Activated CD4-positive, alpha-beta T cell treated with anti-CD3 and anti-CD28 coated beads for 48 hours (primary cell): ENCODE data around the gene COBL.

Experiments
- DNase-seq: peaks from one replicate; pipeline ENCODE4 v3.0.0-alpha.2; 2020

COBL gene

DNA sequence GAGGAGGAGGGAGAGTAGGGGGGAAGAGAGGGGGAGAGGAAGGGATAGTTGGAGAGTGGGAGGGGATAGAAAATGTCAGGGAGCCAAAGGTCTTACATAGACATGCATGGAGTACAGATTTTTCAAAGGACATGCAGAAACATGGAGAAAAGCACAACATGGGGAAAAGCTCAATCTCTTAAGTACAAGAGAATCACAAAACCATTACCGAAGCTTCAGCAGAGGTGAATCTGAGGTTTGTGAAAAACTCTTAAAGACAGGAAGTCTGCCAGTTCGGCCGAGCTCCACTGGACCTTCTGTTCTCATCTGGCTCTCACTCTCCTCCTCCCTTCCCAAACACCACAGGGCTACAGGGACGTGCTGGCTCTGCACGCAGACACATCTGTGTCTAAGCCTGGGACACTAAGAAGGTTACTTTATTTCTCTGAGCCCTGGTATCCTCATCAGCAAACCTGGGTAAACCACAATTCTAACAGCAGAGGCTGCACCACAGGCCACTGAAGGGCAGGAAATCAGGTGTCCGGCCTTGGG is 133.9 kb downstream of the COBL start:
- no peak for DNase-seq

DNA sequence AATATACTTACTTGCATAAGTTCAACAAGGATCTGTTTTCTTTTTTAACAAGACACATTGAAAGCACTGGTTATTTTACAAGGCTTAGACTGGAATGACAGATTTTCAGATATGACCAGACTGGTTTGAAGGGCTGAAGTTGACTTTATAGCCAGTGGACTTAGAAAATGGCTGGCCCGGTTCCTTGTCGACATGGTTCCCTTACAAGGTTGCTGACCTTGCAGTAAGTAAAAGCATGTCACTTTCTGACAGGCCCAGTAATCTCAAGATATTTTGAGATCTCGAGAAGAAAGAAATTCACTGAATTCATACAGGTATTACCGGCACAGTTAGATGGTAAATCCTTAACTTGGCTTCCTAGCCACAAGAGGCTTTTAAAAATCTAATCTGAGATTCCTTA is 136.5 kb downstream of the COBL start:
- no peak for DNase-seq

DNA sequence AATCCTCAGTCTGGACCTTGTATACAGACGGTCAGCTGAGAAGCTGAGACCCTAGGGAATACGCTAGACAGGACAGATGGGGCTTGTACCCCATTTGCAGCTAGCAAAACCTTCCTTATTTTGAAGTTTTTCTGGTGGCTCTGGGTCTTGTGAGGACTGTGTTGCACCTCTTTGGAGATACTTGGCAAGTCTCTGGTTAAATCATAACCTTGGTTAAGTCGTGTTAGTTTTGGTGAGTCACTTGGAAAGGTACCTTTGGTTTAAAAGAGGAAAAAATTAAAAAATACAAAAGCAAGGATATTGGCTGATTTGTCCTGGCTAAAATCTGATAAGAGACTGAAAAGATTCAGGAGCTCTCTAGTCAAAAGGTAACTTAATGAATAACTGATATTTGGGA is 140.6 kb downstream of the COBL start:
- DNase-seq, result no peak

DNA sequence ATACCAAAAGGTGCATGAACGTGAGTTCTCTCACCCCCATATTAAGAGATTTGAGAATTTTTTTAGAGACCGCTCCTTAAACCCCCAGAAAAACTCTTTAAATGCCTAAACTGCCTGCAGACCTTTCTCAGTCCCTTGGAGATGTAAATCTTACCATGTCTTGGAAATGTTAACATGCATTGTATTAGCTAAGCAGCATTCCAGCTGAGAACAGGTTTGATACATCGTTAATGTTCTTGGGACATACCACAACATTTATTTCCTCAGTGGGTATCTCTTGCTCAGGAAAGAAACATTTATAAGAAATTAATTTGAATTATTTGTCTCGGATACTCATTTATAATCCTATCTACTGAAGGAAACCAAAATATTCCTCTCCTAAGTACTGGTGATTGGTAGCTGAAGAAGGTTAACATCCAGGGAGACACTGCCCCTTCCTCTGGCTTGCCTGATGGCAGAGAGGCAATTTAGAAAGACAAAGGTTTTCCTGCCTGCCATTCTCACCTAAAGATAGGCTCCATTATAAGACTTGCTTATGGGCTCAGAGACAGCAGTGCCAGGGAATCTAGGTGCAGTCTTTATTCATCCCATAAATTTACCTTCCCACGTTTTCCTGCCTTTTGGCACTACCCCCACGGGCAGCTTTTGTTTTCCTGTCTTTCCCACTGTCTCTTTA is 141.2 kb downstream of the COBL start:
- DNase-seq, result no peak

DNA sequence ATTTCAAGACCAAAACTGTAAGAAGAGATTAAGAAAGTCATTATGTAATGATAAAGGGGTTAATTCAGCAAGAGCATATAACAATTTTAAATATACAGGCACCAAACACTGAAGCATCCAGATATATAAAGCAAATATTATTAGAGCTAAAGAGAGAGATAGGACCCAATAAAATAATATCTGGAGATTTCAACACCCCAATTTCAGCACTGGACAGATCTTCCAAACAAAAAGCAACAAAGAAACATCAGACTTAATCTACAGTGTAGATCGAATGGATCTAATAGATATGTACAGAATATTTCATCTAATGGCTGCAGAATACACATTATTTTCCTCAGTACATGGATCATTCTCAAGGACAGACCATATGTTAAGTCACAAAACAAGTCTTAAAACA is 151.3 kb downstream of the COBL start:
- DNase-seq, result no peak

DNA sequence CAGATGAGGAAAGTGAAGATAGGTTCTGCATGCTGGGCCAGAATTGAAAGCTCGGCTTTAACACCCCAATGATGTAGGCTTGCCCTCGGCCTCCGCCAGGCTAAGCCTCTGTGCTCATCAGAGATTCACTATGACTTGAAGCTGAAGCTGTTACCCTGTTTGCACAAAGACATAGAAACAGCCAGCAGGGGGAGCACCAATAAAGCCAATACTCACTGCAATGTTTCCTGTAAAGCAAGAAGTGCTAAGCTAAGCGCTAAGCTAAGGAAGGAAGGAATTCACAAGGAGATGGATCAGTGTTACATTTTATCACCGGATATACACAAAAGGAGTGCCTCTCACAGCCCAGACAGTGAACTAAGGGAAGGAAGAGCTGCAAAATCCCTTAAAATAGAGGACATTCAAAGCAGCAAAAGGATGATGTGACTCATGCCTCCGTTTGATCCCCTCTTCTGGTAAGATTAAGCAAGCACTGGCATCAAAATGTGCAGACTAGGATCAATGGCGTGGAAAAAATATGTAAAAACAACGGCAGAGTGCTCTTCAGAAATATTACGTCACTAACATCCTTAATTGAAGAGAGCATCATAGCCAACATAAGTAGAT is 153.8 kb downstream of the COBL start:
- peak; percentile 85 for DNase-seq

DNA sequence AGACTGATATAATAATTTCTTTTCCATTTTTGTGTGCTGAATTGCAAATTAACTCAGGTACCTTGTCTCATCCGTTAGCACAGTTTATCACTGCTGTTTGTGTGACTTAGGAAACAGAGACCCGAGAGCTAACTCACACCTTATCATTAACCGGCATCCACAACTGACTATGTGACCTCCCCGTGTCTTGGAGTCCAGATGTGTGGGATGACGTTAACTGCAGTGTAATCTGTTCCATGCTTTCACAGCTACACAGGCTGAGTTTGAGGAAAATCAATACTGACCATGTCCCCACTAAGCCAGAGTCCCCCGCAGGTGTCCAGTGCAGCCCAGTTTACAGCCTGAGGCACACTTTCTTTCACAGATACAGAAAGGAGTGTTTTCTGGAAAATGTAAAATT is 154.7 kb downstream of the COBL start:
- no peak for DNase-seq

DNA sequence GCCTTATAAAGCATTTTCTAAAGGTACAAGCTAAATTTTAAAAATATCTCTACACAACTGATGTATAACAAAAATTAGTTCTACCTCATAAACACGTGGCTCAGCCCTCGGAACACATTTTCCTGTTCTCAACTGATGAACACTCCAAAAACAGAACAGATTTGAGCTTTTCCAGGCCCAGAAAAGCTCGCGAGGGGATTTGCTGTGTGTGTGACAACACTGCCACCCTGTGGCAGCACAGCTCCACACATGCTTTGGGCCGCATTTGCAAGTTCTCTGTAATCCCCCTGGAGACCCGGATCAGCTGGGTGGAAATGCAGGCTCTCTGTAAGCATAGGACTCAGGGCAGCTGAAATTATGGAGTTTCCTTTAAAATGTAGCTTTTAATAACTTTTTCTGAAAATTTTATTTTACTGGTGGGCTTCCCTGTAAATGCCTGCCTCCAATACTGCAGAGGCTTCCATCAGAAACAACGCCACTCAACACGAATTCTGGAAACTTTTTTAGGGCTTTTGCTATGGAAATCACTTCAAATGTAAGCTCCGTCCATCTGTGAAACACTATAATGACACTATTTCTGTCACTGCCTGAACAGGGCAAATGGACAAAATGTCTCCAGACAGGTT is 155.5 kb downstream of the COBL start:
- DNase-seq, result peak; percentile 66

DNA sequence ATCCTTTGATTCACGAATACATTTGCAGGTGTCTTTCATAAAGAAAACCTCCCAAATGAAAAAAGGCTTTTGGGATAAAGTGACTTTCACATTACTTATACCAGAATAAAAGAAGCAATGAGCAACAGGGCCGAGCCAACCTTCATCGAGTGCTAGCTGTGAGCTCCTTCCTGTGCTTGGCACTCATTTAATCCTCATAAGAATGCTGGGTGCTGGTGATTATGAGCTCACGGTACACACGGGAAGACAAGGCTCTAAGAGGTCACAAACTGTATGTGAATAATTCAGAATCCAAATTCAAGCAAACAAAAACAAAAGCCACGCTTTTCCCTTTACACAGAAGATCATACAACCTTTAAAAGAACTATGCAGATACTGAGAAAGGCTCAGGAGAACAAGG is 156.2 kb downstream of the COBL start:
- no peak for DNase-seq

DNA sequence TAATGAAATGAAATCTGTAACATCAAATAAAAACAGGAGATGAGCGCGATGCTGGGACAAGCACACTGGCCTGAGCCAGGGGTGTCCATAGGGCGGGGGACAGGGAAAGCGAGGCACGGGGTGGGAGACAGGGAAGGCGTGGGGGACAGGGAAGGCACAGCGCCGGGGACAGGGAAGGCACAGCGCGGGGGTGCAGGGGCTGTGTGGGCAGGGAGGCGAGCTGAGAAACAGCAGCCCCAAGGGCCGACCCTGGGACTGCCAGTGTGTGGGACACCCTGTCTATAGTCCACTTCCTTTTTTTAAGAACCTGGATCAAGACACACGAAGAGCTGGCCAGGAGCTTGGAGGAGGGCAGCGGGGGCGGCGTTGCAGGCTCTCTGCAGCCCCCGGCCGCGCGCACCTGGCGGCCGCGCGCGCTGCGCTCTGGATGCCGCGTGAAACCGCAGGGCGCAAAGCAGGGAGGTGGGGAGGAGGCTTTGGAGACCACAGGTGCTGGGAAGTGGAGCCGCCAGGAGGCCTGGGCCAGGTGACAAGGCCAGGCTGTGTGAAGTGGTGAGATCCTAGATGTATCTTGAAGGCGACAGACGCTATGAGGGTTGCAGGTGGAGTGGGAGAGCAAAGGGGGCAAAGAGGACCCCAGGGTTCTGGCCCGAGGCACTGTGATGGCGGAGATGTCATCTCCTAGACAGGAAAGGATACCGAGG is 157.7 kb downstream of the COBL start:
- no peak for DNase-seq

DNA sequence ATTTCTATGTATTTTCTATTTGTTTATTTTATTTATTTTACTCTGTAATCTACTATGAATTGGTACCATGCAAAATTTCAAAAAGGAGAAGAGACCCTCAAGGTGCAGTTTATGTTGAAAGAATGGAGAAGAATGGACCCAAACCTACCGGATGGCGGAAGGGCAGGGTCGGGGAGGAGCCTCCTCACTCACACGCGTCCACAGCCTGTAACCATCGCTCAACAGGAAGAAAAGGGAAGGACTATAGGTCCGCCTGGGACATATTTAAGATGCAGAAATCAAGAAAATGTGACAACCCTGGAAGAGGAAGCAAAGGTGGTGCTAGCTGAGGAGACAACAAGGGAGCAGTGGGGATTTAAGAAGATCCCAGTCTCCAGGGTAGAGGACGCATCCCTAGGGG is 158.4 kb downstream of the COBL start:
- DNase-seq, result no peak

DNA sequence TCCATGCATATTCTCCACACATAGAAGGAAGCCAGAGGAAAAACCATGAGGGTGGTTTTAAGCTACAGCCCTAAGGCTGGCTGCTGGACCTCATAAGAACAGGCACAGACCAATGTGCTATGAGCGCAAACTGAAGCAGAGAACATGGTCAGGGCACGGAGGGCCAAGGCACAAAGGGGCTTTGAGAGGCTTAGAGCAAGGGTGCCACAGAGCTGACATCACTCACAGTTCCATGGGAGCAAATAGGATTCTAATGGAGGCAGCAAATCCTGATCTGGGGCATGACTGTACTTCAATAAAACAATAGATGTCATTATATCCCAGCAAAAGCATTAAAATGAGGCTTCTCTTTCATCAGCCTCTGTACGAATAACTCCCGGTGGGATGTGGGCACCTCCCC is 162.4 kb downstream of the COBL start:
- no peak for DNase-seq

DNA sequence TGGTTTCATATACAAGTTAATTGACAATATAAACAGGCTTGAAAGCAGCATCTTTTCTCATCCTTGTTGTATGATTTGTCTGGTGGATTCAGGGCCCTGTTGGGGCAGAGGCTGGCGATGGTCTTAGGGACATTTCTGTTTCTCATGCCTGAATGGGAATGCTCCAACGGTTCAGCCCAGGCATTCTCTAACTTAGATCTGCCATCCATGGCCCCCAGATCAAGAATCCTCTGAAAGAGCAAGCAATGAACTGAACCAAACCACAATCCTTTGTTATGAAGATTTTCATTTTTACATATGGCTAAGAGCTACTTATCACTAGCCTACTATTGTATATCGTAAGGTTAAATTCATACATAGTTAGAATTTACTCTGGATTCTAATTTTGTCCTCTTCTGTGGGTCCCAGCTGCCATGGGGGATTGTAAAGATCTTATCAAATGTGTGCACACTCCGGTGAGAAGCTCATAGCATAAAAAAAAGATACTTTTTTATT is 163.9 kb downstream of the COBL start:
- no peak for DNase-seq

DNA sequence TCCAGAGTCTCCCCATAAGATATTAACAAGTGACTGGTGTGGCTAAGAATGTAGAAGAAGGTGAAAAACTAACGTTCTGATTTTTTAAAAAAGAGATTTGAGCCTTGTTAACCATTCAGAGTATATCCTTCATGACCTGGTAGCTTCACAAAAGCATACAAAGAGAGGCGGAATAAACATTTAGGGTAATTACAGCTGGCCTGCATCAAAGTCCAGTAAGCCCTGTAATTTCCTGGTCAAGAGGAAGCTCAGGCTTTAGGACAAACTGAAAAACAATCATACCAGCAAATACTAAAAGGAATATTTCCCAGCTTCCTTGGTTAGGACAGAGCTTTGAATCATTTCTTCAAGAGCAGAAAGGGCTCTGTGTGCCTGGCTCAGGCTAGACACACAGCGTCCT is 165.2 kb downstream of the COBL start:
- DNase-seq, result no peak

DNA sequence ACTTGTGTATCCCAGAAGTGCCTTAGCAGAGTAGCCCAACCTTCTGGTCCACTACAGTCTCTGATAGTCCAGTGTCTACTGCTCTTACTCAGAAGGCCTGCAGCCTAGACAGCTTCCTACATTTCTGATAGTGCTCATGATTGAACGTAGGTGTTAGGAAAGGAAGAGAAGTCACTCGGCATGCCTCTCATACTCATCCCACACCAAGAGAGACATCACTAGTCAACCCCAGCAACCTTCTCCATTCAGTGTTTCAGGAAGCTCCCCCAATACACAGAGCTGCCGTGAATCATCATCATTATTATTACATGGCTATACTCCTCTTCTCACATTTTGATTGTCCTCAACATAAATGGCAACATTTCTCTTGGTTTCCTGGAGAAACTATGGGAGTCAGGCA is 166.4 kb downstream of the COBL start:
- no peak for DNase-seq

DNA sequence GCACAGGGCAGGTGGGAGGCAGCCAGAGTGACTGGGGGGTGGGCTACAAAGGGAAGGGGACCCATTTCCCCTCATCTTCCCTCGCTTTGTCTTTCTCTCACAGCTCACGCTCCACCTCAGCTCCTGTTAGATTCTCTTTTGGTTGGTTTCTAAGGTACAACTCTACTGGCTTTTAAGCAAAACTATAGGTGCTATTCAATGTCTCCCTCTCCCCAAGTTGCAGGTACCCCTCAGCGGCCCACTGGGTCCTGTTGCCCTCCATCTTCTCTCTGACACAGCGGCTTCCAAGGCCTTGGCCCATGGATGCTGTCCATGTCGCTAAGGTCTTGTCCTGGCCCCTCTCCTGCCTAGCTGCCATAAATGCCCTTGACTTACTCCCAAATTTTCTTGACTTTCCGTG is 168.4 kb downstream of the COBL start:
- no peak for DNase-seq

DNA sequence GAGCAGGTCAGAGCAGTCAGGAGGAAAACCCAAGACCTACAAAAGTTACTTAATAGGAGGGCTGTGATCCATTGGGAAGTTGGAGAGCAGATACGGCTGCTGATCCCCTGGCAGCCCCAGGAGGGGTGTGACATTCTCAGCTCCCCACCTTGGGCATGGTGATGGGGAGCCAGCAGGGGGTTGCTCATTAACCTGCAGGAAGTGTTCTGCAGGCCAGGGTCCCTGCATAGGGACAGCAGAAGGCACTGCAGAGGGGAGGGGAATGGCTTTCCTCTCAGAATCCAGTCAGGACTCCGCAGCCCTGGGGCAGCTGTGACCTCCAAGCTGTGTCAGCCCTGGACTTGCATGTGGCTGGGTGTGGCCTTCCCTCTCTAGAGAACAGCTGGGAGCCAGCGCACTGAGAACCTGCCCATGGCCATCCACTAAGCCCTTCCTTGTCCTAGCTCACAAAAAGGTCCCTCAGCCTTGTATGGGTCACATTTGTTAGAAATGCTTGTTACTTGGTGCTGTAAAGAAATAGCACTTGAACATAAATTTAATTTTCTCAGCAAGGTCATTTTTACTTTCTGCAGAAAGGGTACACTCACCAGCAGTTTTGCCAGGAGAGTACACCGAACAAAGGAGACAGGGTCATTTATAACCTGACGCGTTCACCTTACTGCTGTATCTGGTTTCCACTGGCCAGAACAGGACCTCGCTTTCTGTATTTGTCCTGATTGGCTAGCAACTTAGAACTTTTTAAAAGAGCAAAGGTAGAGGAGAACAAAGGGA is 169.6 kb downstream of the COBL start:
- no peak for DNase-seq

DNA sequence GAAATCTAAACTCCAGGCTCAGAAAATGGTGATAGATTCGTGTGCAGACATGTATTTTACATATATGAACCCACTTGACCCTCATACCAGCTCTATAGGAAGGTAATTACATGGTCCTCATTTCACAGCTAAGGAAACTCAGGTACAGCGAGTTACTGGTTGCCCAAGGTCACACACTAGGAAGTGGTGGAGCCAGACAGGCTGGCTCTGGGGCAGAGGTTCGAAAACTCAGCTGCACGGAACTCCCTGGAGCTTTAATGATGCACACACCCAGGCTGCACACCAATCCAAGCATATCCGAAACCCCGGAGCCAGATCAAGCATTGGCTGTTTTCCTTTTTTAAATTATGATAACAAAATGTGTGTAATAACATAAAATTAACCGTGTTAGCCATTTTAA is 172.4 kb downstream of the COBL start:
- no peak for DNase-seq

DNA sequence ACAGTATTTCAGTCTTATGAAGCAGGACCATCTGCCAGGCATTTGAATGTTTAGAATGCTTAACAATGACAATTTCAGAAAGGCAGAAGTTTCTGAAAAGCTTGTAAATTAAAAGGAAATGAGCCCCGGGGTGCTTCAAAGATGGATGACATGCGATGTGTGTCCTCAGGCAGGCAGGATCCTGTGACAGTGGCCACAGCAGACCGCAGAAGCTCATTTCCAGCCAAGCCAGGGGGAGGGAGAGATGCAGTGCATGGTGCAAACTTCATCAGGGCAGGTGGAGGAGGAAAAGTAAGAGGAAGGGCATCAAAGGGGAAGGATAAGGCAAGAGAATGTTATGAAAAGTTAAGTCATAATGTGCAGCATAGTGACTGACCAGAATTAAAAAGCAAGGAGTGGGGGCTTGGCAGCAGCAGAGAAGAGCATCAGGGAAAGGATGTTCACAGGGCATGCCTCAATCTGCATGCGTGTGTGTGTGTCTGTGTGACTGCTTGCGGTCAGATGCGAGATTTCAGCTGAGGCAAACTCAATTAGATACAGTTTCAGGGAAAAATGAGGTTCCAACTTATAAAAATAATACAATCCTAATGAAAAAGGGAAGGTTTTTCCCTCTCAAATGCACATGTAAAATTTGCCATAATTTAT is 173.7 kb downstream of the COBL start:
- no peak for DNase-seq

DNA sequence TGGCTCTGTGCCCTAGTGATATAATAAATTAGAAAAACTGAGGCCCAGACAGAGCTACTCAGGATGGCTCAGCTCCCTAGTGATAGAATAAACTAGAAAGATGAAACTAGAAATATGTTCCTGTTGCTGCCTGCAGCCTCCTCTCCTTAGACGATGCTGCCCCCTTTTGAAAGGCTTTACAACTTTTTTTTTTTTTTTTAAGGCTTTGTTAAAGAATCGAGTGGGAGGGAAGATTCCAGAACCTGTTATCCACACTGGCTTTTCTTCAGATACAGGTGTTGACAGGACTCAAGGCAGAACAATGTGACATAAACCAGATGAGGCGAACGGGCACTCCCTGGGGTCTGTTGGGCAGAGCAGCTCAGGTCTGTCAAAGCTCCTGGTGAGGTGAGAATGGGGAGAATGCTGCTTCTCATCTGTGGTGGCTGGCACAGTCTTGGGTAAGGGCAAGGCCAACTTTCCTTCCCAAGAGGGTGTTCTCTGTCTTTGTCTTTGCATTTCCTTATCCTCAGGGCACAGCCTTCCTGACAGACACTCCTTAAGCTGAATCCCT is 175.1 kb downstream of the COBL start:
- DNase-seq, result peak; percentile 18

DNA sequence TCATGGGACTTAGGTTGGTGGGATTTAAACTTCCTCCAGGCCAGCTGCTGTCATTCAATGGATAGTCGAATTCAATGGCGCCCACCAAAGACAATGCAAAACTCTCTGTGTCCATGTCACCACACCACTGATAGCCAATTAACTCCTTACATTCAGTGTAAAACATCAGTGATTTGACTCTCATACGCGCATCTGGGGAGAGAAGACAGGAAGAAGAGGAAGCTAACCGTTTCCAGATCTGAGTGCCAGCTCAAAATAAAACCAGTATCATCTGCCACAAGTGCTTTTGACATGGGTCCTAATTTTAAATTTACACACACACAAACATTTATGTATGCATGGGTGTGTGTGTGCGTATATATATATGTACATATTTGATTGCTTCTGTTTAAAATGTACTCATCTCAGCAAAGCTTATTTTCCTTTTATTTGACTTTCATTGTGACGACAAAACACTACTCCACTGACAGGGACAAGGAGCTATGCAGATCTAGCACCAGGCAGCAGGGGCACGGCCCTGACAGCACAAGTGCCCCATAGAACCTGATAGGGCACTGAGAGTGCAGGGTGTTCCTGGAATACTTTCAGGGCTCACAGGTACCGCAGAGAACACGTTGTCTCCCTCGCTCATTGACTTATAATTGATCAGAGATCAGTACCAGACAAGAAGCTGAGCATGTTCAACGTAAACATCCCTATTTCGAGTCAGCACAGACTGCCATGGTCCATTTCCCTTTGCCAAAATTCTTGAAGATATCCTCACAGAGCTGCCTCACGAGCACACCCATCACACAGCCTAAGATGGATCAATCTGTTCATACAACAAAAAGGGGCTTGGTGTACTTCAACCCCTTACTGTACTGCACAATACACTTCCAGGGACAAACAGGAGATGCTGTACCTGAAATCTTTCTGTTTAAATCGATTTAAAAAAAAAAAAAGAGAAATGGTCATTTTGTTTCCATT is 176.1 kb downstream of the COBL start:
- DNase-seq, result no peak
